ENCODE data around the gene CD2BP2.

- TF ChIP-seq, protein P1, sequence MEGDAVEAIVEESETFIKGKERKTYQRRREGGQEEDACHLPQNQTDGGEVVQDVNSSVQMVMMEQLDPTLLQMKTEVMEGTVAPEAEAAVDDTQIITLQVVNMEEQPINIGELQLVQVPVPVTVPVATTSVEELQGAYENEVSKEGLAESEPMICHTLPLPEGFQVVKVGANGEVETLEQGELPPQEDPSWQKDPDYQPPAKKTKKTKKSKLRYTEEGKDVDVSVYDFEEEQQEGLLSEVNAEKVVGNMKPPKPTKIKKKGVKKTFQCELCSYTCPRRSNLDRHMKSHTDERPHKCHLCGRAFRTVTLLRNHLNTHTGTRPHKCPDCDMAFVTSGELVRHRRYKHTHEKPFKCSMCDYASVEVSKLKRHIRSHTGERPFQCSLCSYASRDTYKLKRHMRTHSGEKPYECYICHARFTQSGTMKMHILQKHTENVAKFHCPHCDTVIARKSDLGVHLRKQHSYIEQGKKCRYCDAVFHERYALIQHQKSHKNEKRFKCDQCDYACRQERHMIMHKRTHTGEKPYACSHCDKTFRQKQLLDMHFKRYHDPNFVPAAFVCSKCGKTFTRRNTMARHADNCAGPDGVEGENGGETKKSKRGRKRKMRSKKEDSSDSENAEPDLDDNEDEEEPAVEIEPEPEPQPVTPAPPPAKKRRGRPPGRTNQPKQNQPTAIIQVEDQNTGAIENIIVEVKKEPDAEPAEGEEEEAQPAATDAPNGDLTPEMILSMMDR (IDR thresholded peaks at IDR 0.05; ENCODE audit: insufficient read depth, low read length, poor library complexity, severe bottlenecking) = no peak
- TF ChIP-seq EZH2phosphoT487 (conservative IDR thresholded peaks at IDR 0.05; ENCODE audit: low read length) = no peak
These were observed 3.3 kb downstream of the CD2BP2 start for GRCh38 chr16:30351586-30352419.

All from SU-DHL-6 (cell line).